ENCODE data around the gene AGAP3. TPM values are rescaled to one million over a fixed set of nuclear protein-coding genes. Genes with fewer than 3 reads are reported as not detected.
A peak's percentile ranks its signal among the peaks of the same experiment; 100 is the strongest.

Gene AGAP3
- total RNA-seq, 2 experiments from 2014 or later: 20.6 to 22.0 TPM

DNA sequence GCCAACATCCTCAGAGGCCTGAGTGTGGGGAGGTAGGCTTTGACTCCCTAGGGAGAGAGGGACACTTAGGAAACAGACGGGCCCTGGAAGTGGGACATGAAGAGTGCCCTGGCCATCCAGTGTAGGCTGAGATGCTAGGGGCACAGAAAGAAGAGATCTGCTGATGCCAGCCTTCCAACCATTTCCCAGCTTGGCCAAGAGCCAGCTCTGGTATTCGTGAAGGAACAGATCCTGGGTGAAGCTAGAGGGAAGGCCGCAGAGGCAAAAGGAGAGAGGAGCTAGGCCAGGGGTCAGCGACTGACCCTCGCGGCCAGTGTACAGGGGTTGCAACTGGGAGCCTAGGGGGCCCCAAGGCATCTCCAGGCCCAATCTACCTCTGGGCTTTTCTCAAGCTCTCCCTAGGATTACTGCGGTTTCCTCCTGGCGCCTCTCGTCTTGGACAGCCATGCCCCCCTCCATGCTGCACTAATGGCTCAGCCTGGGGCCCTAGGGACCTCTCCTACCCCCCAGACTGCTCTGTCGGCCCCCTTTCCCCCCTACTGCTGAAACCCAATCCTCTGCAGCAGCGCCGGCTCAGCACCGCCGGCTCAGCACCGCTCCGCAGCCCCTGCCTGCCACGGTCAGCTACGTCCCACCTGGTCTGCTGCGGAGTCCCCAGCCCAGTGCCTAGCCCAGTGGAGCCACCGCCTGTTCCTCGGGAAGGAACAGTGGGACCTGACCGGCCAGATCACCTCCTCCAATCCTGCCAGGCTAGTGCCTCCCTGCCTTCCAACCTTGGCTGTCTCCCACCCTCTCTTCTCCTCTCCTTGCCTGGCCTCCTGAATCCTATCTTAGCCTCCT lies 38.1 kb upstream of the AGAP3 start, which contains the start of gene ASIC3:
Gene ASIC3 (plus strand): TSS at position 556 of the 840 bp plus-strand sequence. CDS start 355 bp downstream, outside the sequence.
- TF ChIP-seq, protein P1, sequence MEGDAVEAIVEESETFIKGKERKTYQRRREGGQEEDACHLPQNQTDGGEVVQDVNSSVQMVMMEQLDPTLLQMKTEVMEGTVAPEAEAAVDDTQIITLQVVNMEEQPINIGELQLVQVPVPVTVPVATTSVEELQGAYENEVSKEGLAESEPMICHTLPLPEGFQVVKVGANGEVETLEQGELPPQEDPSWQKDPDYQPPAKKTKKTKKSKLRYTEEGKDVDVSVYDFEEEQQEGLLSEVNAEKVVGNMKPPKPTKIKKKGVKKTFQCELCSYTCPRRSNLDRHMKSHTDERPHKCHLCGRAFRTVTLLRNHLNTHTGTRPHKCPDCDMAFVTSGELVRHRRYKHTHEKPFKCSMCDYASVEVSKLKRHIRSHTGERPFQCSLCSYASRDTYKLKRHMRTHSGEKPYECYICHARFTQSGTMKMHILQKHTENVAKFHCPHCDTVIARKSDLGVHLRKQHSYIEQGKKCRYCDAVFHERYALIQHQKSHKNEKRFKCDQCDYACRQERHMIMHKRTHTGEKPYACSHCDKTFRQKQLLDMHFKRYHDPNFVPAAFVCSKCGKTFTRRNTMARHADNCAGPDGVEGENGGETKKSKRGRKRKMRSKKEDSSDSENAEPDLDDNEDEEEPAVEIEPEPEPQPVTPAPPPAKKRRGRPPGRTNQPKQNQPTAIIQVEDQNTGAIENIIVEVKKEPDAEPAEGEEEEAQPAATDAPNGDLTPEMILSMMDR (IDR thresholded peaks at IDR 0.05): no peak
- ATAC-seq: no peak
- DNase-seq: no peak
- ChIA-PET POLR2A (no interaction called here), CTCF (no interaction called here)
- Mint-ChIP-seq H3K36me3 (ENCODE audit: low read depth) (no peaks in the 10 kb centered on the region), H3K9me3 (no peaks in the 10 kb centered on the region), H3K4me3 (no peak within 1 kb of the TSS), H3K27me3 (no peaks in the 10 kb centered on the region), H3K4me1 (ENCODE audit: low read depth) (peaks cover 3% of the 10 kb centered on the region), H3K27ac (no peak within 1 kb of the TSS)
- intact Hi-C loops (cut with micrococcal nuclease): no loop called here

GRCh38 chr7:151048911-151049463 lies 37.3 kb upstream of the AGAP3 start:
- no peaks in the 10 kb centered on the region for H3K36me3 Mint-ChIP-seq (ENCODE audit: low read depth)
- no peak overlapping the region for H3K27ac Mint-ChIP-seq
- ATAC-seq (no peak), DNase-seq (no peak)
- TF ChIP-seq, protein P1 (IDR thresholded peaks at IDR 0.05): no peak
- intact Hi-C loops (cut with micrococcal nuclease): no loop called here
- H3K4me1 Mint-ChIP-seq (ENCODE audit: low read depth): peaks cover 3% of the 10 kb centered on the region
- POLR2A ChIA-PET: no interaction called here
- CTCF ChIA-PET: no interaction called here
- H3K4me3 Mint-ChIP-seq: no peak overlapping the region
- no peaks in the 10 kb centered on the region for H3K27me3 Mint-ChIP-seq
- no peaks in the 10 kb centered on the region for H3K9me3 Mint-ChIP-seq

DNA sequence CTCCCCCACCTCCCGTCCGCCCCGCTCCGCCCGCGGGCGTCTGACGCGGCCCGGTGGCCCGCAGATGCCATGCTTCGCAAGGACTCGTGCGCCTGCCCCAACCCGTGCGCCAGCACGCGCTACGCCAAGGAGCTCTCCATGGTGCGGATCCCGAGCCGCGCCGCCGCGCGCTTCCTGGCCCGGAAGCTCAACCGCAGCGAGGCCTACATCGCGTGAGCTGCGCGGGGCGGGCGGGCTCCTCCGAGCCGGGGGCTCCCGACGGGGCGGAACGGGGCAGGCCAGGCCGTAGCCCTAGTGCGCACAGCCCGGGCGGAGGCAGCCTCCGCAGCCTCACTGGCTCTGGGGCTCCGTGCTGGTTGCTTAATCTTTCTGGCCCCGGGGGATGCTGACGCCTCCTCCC lies 35.2 kb upstream of the AGAP3 start:
- TF ChIP-seq, protein P1 (IDR thresholded peaks at IDR 0.05): no peak
- Mint-ChIP-seq H3K4me3 (no peak overlapping the region), H3K4me1 (ENCODE audit: low read depth) (peaks cover 3% of the 10 kb centered on the region), H3K9me3 (no peaks in the 10 kb centered on the region), H3K27ac (no peak overlapping the region), H3K36me3 (ENCODE audit: low read depth) (no peaks in the 10 kb centered on the region), H3K27me3 (no peaks in the 10 kb centered on the region)
- ATAC-seq: peak; percentile 77
- POLR2A ChIA-PET: interaction anchor here (0.6 to 1.1 kb wide), 3 partner anchors 11 to 142 kb away, joined by 3 to 4 read pairs (median 3); no protein-coding TSS in a partner anchor
- CTCF ChIA-PET: interaction anchor here (1.0 kb wide), 1 partner anchor 59 kb away, joined by 6 read pairs; no protein-coding TSS in a partner anchor
- DNase-seq: peak; percentile 59
- intact Hi-C loops (cut with micrococcal nuclease): no loop called here

DNA sequence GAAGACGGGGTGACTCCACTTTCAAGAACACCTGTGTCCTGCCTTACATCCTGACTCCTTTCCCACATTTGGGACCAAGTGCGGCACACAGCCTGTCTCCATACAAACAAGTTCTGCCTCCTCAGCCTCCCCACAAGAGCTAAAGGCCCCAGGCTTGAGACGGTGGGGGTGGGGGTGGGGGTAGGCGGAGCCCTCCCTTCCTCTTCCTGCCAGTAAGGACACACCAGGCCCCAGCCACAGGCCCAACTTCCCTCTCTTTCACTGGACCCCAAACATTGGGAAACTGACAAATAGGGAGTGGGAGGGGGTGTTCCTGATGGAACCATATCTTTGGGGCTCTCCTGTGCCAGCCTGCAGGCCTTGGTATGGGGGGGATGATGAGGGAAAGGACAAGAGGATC lies 33.2 kb upstream of the AGAP3 start:
- intact Hi-C loops (cut with micrococcal nuclease): no loop called here
- no peaks in the 10 kb centered on the region for H3K36me3 Mint-ChIP-seq (ENCODE audit: low read depth)

More for the DNA sequence above, 33.2 kb upstream of the AGAP3 start:
- no peaks in the 10 kb centered on the region for H3K9me3 Mint-ChIP-seq
- ATAC-seq (no peak), DNase-seq (no peak)
- ChIA-PET POLR2A (no interaction called here), CTCF (no interaction called here)
- H3K27ac Mint-ChIP-seq: no peak overlapping the region
- no peaks in the 10 kb centered on the region for H3K27me3 Mint-ChIP-seq
- H3K4me1 Mint-ChIP-seq (ENCODE audit: low read depth): peaks cover 14% of the 10 kb centered on the region
- TF ChIP-seq, protein P1 (IDR thresholded peaks at IDR 0.05): no peak
- H3K4me3 Mint-ChIP-seq: no peak overlapping the region
